HCT116 (cell line): ENCODE measurements around the gene PHOSPHO1.

ENCODE experiments used
- EZH2 ChIP-seq: fragments of 200-600 bp; sonication (generic); IDR thresholded peaks from 2 replicates; pipeline ENCODE4 v1.6.1; 2017; ENCODE audit warnings: antibody characterized with exemption, mixed run types
- POLR2AphosphoS5 ChIP-seq: IDR thresholded peaks from 2 replicates; pipeline ENCODE4 v1.6.1; 2011; ENCODE audit warnings: mild to moderate bottlenecking, low read depth, low read length, moderate library complexity
- SIN3A ChIP-seq: IDR thresholded peaks from 2 replicates; pipeline ENCODE4 v1.6.1; 2012; ENCODE audit warnings: low read depth
- ZNF274 ChIP-seq: fragments of 200-500 bp; sonication (Bioruptor generic); IDR thresholded peaks from 2 replicates; pipeline ENCODE4 v1.6.1; 2014; ENCODE audit warnings: mild to moderate bottlenecking, low read depth, low read length, inconsistent platforms
- TF ChIP-seq, protein P1 (sequence below): IDR thresholded peaks from 2 replicates; pipeline ENCODE4 v1.6.1; 2012
- TF ChIP-seq, protein P2 (sequence below): IDR thresholded peaks from 2 replicates; pipeline ENCODE4 v1.6.1; 2012; ENCODE audit warnings: low read depth
- TF ChIP-seq, protein P3 (sequence below), 3 experiments: fragments of 200-600 bp in 1 of 3; sonication (generic) in 1 of 3; IDR thresholded peaks in 2 of 3; conservative IDR thresholded peaks in 1 of 3; 2 replicates each; pipeline ENCODE4 v1.5.1; 2012 to 2017; ENCODE audit warnings: low read depth in 2 of 3, low read length in 2 of 3, antibody characterized with exemption in 1 of 3, borderline replicate concordance in 1 of 3, control low read depth in 1 of 3, mild to moderate bottlenecking in 1 of 3, mixed read lengths in 1 of 3, mixed run types in 1 of 3, moderate library complexity in 1 of 3; ENCODE audit not compliant: insufficient read depth in 1 of 3

DNA sequence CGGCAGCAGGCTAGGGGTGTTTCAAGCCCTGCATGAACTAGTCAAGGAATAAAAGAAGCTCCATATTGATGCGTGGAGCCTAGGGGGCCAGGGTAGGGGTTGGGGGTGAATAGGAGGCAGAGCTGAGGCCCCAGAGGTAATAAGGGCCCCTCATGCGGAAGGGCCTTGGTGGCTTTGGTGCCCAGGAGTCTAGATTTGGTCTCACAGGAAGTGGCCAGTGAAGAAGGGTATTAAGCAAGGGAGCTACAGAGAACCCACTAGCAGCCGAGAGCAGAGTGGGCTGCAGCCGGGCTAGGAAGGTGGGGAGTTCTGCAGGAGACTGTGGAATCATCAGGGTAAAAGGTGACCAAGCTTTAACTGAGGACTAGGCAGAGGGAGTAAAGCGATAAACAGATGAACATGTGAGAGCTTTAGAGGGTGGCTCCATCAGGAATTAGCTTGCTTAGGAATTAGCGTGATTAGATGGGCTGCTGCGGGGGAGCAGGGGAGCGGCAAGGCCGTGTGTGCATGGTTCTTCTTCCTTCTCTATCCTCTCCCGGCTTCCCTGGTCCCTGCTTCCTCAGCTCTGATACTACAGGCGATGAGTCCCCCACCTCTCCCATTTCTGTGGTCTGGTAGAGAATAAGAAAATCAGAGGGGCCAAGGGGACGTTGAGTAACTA is 30.0 kb downstream of the PHOSPHO1 start:
- TF ChIP-seq, protein P1, sequence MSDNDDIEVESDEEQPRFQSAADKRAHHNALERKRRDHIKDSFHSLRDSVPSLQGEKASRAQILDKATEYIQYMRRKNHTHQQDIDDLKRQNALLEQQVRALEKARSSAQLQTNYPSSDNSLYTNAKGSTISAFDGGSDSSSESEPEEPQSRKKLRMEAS: no peak
- TF ChIP-seq, protein P2, sequence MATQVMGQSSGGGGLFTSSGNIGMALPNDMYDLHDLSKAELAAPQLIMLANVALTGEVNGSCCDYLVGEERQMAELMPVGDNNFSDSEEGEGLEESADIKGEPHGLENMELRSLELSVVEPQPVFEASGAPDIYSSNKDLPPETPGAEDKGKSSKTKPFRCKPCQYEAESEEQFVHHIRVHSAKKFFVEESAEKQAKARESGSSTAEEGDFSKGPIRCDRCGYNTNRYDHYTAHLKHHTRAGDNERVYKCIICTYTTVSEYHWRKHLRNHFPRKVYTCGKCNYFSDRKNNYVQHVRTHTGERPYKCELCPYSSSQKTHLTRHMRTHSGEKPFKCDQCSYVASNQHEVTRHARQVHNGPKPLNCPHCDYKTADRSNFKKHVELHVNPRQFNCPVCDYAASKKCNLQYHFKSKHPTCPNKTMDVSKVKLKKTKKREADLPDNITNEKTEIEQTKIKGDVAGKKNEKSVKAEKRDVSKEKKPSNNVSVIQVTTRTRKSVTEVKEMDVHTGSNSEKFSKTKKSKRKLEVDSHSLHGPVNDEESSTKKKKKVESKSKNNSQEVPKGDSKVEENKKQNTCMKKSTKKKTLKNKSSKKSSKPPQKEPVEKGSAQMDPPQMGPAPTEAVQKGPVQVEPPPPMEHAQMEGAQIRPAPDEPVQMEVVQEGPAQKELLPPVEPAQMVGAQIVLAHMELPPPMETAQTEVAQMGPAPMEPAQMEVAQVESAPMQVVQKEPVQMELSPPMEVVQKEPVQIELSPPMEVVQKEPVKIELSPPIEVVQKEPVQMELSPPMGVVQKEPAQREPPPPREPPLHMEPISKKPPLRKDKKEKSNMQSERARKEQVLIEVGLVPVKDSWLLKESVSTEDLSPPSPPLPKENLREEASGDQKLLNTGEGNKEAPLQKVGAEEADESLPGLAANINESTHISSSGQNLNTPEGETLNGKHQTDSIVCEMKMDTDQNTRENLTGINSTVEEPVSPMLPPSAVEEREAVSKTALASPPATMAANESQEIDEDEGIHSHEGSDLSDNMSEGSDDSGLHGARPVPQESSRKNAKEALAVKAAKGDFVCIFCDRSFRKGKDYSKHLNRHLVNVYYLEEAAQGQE: no peak
- TF ChIP-seq, protein P3, sequence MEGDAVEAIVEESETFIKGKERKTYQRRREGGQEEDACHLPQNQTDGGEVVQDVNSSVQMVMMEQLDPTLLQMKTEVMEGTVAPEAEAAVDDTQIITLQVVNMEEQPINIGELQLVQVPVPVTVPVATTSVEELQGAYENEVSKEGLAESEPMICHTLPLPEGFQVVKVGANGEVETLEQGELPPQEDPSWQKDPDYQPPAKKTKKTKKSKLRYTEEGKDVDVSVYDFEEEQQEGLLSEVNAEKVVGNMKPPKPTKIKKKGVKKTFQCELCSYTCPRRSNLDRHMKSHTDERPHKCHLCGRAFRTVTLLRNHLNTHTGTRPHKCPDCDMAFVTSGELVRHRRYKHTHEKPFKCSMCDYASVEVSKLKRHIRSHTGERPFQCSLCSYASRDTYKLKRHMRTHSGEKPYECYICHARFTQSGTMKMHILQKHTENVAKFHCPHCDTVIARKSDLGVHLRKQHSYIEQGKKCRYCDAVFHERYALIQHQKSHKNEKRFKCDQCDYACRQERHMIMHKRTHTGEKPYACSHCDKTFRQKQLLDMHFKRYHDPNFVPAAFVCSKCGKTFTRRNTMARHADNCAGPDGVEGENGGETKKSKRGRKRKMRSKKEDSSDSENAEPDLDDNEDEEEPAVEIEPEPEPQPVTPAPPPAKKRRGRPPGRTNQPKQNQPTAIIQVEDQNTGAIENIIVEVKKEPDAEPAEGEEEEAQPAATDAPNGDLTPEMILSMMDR (IDR thresholded peaks at IDR 0.05 in 2 of 3, conservative IDR thresholded peaks at IDR 0.05 in 1 of 3; ENCODE audit: borderline replicate concordance in 1 of 3, insufficient read depth in 1 of 3, low read depth in 2 of 3, low read length in 2 of 3): no peak
- TF ChIP-seq POLR2AphosphoS5 (no peak), EZH2 (no peak), ZNF274 (no peak), SIN3A (no peak)
